CD14-positive monocyte (primary cell): Measurements from ENCODE around the gene MAB21L4. TPM values are rescaled to one million over a fixed set of nuclear protein-coding genes. Genes with fewer than 3 reads are reported as not detected.
A peak's percentile ranks its signal among the peaks of the same experiment; 100 is the strongest.

ENCODE experiments used
- DNase-seq, 3 donors: peaks; one replicate each; pipeline ENCODE4 v3.0.0-alpha.2; 2011 to 2022
- H2AFZ ChIP-seq: 2 replicates; pipeline ENCODE4 v1.6.0; 2012; ENCODE audit warnings: mild to moderate bottlenecking, low read depth, low read length, inconsistent platforms; ENCODE audit not compliant: insufficient read depth, poor library complexity, severe bottlenecking
- H3K27ac ChIP-seq, 2 donors: 1 replicate in 1 of 2; 2 replicates in 1 of 2; pipeline ENCODE4 v1.5.1; 2012 to 2013; ENCODE audit warnings: low read length in 2 of 2, control low read depth in 1 of 2, inconsistent platforms in 1 of 2, low read depth in 1 of 2, mild to moderate bottlenecking in 1 of 2
- H3K27me3 ChIP-seq, 2 donors: one replicate each; pipeline versions ENCODE4 v1.6.0 to v1.6.1; 2011 to 2013; ENCODE audit warnings: low read length in 2 of 2; ENCODE audit not compliant: control insufficient read depth in 2 of 2, insufficient read depth in 2 of 2
- H3K36me3 ChIP-seq, 2 donors: replicated peaks in 1 of 2; 1 replicate in 1 of 2; 2 replicates in 1 of 2; pipeline versions ENCODE4 v1.5.1 to v1.6.1; 2012 to 2013; ENCODE audit warnings: low read length in 2 of 2, control low read depth in 1 of 2, inconsistent platforms in 1 of 2, mild to moderate bottlenecking in 1 of 2; ENCODE audit not compliant: insufficient read depth in 2 of 2, control insufficient read depth in 1 of 2
- H3K4me1 ChIP-seq, 2 donors: 1 replicate in 1 of 2; 2 replicates in 1 of 2; pipeline versions ENCODE4 v1.5.1 to v1.6.1; 2012 to 2013; ENCODE audit warnings: low read length in 2 of 2, control low read depth in 1 of 2, inconsistent platforms in 1 of 2, mild to moderate bottlenecking in 1 of 2, moderate library complexity in 1 of 2; ENCODE audit not compliant: insufficient read depth in 2 of 2, control insufficient read depth in 1 of 2
- H3K4me2 ChIP-seq: replicated peaks from 2 replicates; pipeline ENCODE3; 2012; ENCODE audit warnings: low read length, moderate library complexity, mild to moderate bottlenecking; ENCODE audit not compliant: poor library complexity, severe bottlenecking; ENCODE audit errors: extremely low read depth
- H3K4me3 ChIP-seq, 3 experiments: fragments of 200-600 bp in 1 of 3; sonication (generic) in 1 of 3; replicated peaks in 1 of 3; 1 replicate in 2 of 3; 2 replicates in 1 of 3; pipeline ENCODE4 v1.5.1; 2011 to 2013; ENCODE audit warnings: low read length in 3 of 3, mild to moderate bottlenecking in 3 of 3, control low read depth in 2 of 3, low read depth in 2 of 3, inconsistent platforms in 1 of 3, moderate library complexity in 1 of 3
- H3K79me2 ChIP-seq: 2 replicates; pipeline ENCODE4 v1.6.0; 2012; ENCODE audit warnings: mild to moderate bottlenecking, control low read depth, inconsistent platforms, low read length, moderate library complexity; ENCODE audit not compliant: insufficient read depth
- H3K9ac ChIP-seq: 2 replicates; pipeline ENCODE4 v1.6.0; 2017; ENCODE audit warnings: low read length, mild to moderate bottlenecking; ENCODE audit not compliant: insufficient read depth, poor library complexity, severe bottlenecking
- H3K9me3 ChIP-seq, 2 donors: replicated peaks in 1 of 2; 1 replicate in 1 of 2; 2 replicates in 1 of 2; pipeline versions ENCODE4 v1.5.1 to v1.6.1; 2012 to 2013; ENCODE audit warnings: low read length in 2 of 2, control low read depth in 1 of 2; ENCODE audit not compliant: control insufficient read depth in 1 of 2, insufficient read depth in 1 of 2
- H4K20me1 ChIP-seq: 2 replicates; pipeline ENCODE4 v1.6.0; 2012; ENCODE audit warnings: mild to moderate bottlenecking, low read length, control low read depth, moderate library complexity; ENCODE audit not compliant: insufficient read depth
- H3K27ac Mint-ChIP-seq, 7 donors: one replicate each; pipeline ENCODE4 v1.8.0; 2020; ENCODE audit warnings: mild to moderate bottlenecking in 7 of 7, mixed read lengths in 7 of 7, moderate library complexity in 6 of 7, inconsistent platforms in 2 of 7
- H3K27me3 Mint-ChIP-seq, 3 donors: one replicate each; pipeline ENCODE4 v1.8.0; 2021 to 2022; ENCODE audit warnings: low read depth in 3 of 3, mild to moderate bottlenecking in 3 of 3, mixed read lengths in 3 of 3, moderate library complexity in 3 of 3, inconsistent platforms in 1 of 3
- H3K36me3 Mint-ChIP-seq, 2 donors: one replicate each; pipeline ENCODE4 v1.8.0; 2020; ENCODE audit warnings: mixed read lengths in 2 of 2, inconsistent platforms in 1 of 2, mild to moderate bottlenecking in 1 of 2
- H3K4me1 Mint-ChIP-seq: one replicate; pipeline ENCODE4 v1.8.0; 2020; ENCODE audit warnings: mild to moderate bottlenecking, mixed read lengths
- H3K4me3 Mint-ChIP-seq, 2 donors: one replicate each; pipeline ENCODE4 v1.8.0; 2020; ENCODE audit warnings: mild to moderate bottlenecking in 2 of 2, mixed read lengths in 2 of 2, moderate library complexity in 1 of 2
- H3K9me3 Mint-ChIP-seq, 7 donors: one replicate each; pipeline ENCODE4 v1.8.0; 2020 to 2022; ENCODE audit warnings: mixed read lengths in 7 of 7, mild to moderate bottlenecking in 6 of 7, moderate library complexity in 6 of 7, inconsistent platforms in 2 of 7
- CTCF ChIP-seq: fragments of 200-600 bp; IDR thresholded peaks from one replicate; pipeline ENCODE4 v1.8.0; 2022; ENCODE audit warnings: antibody characterized with exemption, mild to moderate bottlenecking
- WGBS: methylation state at CpG from one replicate; pipeline ENCODE4 v1.1.5; 2013; ENCODE audit warnings: missing lambda C conversion rate; ENCODE audit not compliant: insufficient coverage; 5-methylcytosine and 5-hydroxymethylcytosine counted together
- intact Hi-C, 2 donors: fragments of 100-400 bp; cut with micrococcal nuclease; formaldehyde crosslinking; loops; one replicate each; pipeline versions ENCODE4 v1.15.0 to v1.15.1; 2023
- polyA plus RNA-seq, 3 donors: library from polyadenylated mRNA; depleted of rRNA in 1 of 3; unstranded in 2 of 3; stranded (reverse) in 1 of 3; fragments of 300-500 nt in 2 of 3; fragments of >200 nt in 1 of 3; fragmentation: Illumina TruSeq in 2 of 3; gene quantifications; 1 replicate in 2 of 3; 2 replicates in 1 of 3; pipeline ENCODE4 v1.2.3, GENCODE V29; 2012 to 2021

The MAB21L4 gene
- polyA plus RNA-seq, 3 donors = not detected

GRCh38 chr2:240885566-240885965 is 10.4 kb downstream of the MAB21L4 start:
- Mint-ChIP-seq H3K9me3 (peaks cover 0 to 9% (median 0%) of the 10 kb centered on the region in 7 donors), H3K4me1 (peaks cover 12% of the 10 kb centered on the region), H3K4me3 (no peak overlapping the region), H3K27me3 (peaks cover 0 to 2% (median 0%) of the 10 kb centered on the region in 3 donors), H3K27ac (no peak overlapping the region), H3K36me3 (no peaks in the 10 kb centered on the region)
- no peak for TF ChIP-seq CTCF
- Histone ChIP-seq H3K27me3 (no peaks in the 10 kb centered on the region), H3K27ac (no peak overlapping the region), H3K9ac (no peak overlapping the region), H3K79me2 (no peaks in the 10 kb centered on the region), H4K20me1 (no peaks in the 10 kb centered on the region), H2AFZ (peak overlapping the region; percentile 33), H3K4me1 (peaks cover 8 to 12% of the 10 kb centered on the region in 2 donors), H3K9me3 (peaks cover 0 to 5% of the 10 kb centered on the region in 2 donors), H3K4me2 (no peak overlapping the region), H3K4me3 (no peak overlapping the region), H3K36me3 (no peaks in the 10 kb centered on the region)
- WGBS = 29% methylated on average over 1 of the region's 1 CpG
- intact Hi-C loops = no loop called here
- DNase-seq = no peak

- WGBS = 100% methylated on average over 2 of the region's 3 CpGs
- Histone ChIP-seq H3K79me2 (no peaks in the 10 kb centered on the region), H3K4me1 (peaks cover 8 to 12% of the 10 kb centered on the region in 2 donors), H3K9ac (no peak overlapping the region), H3K27ac (no peak overlapping the region), H2AFZ (no peak overlapping the region), H4K20me1 (no peaks in the 10 kb centered on the region), H3K4me2 (no peak overlapping the region), H3K9me3 (peaks cover 0 to 5% of the 10 kb centered on the region in 2 donors), H3K4me3 (no peak overlapping the region), H3K27me3 (no peaks in the 10 kb centered on the region), H3K36me3 (no peaks in the 10 kb centered on the region)
- H3K4me1 Mint-ChIP-seq = peaks cover 12% of the 10 kb centered on the region
- no peaks in the 10 kb centered on the region for H3K36me3 Mint-ChIP-seq
- TF ChIP-seq CTCF = no peak
- intact Hi-C loops = no loop called here
- H3K4me3 Mint-ChIP-seq = no peak overlapping the region
- peaks cover 0 to 9% (median 2%) of the 10 kb centered on the region in 7 donors for H3K9me3 Mint-ChIP-seq
- no peak for DNase-seq
- H3K27me3 Mint-ChIP-seq = peaks cover 0 to 2% (median 0%) of the 10 kb centered on the region in 3 donors
- H3K27ac Mint-ChIP-seq = no peak overlapping the region
These were observed 11.2 kb downstream of the MAB21L4 start for GRCh38 chr2:240884745-240885144.
